ENCODE results near the gene MAGEA4. TPM values are rescaled to one million over a fixed set of nuclear protein-coding genes. Genes with fewer than 3 reads are reported as not detected.

Gene MAGEA4
- total RNA-seq, 4 donors from 2014 or later, result not detected

DNA sequence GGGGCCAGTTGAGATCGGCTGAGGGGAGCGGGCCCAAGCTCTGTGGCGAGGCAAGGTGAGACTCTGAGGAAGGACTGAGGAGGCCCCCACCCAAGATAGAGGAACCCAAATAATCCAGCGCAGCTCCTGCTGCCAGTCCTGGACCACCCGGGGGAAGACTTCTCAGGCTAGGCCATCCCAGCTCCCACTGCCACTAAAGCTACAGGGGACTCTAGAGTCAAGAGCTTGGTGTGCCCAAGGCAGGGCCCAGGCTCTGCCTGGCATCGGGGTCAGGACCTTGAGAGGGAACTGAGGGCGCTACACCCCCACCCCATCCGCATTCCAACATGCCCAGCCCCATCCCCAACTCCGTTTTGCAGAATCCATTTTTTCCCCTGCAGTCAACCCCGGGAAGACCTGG lies 8.6 kb downstream of the MAGEA4 start:
- H3K9me3 ChIP-seq, result no peaks in the 10 kb centered on the region
- intact Hi-C loops (cut with DNase I), result no loop called here
- TF ChIP-seq POLR2AphosphoS5 (IDR thresholded peaks at IDR 0.05), result no peak
- TF ChIP-seq POLR2A (IDR thresholded peaks at IDR 0.05; ENCODE audit: low read depth), result no peak
- TF ChIP-seq, protein P1, sequence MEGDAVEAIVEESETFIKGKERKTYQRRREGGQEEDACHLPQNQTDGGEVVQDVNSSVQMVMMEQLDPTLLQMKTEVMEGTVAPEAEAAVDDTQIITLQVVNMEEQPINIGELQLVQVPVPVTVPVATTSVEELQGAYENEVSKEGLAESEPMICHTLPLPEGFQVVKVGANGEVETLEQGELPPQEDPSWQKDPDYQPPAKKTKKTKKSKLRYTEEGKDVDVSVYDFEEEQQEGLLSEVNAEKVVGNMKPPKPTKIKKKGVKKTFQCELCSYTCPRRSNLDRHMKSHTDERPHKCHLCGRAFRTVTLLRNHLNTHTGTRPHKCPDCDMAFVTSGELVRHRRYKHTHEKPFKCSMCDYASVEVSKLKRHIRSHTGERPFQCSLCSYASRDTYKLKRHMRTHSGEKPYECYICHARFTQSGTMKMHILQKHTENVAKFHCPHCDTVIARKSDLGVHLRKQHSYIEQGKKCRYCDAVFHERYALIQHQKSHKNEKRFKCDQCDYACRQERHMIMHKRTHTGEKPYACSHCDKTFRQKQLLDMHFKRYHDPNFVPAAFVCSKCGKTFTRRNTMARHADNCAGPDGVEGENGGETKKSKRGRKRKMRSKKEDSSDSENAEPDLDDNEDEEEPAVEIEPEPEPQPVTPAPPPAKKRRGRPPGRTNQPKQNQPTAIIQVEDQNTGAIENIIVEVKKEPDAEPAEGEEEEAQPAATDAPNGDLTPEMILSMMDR (IDR thresholded peaks at IDR 0.05), result no peak
- TF ChIP-seq EP300 (IDR thresholded peaks at IDR 0.05), result no peak
- 80% methylated on average over 10 of the region's 10 CpGs for WGBS
- DNase-seq (ENCODE audit: extremely low spot score), result no peak
- H3K4me3 ChIP-seq, result no peak overlapping the region
- no peak overlapping the region for H3K27ac ChIP-seq (replicated peaks in 1 of 4)
- no peaks in the 10 kb centered on the region for H3K36me3 ChIP-seq
- no peaks in the 10 kb centered on the region for H3K4me1 ChIP-seq
- no peaks in the 10 kb centered on the region for H3K27me3 ChIP-seq

DNA sequence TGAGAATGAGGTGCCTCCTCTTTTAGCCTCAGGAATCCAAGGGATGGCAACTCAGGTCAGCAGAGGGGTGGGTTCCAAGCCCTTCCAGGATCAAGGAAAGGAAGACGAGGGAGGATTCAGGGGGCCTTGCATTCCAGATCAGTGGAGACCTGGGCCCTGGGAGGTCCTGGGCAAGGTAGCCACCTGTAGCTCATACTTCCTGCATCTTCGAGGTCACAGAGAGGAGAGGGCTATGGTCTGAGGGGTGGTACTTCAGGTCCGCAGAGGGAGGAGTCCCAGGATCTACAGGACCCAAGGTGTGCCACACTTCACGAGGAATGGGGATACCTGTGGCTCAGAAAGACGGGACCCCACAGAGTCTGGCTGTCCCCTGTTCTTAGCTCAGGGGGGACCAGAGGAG lies 9.2 kb downstream of the MAGEA4 start:
- Histone ChIP-seq H3K27ac (replicated peaks in 1 of 4) (no peak overlapping the region), H3K9me3 (no peaks in the 10 kb centered on the region), H3K4me3 (no peak overlapping the region), H3K27me3 (no peaks in the 10 kb centered on the region), H3K36me3 (no peaks in the 10 kb centered on the region), H3K4me1 (no peaks in the 10 kb centered on the region)
- TF ChIP-seq, protein P1 (IDR thresholded peaks at IDR 0.05), result no peak
- no peak for TF ChIP-seq POLR2A (IDR thresholded peaks at IDR 0.05; ENCODE audit: low read depth)
- no peak for TF ChIP-seq POLR2AphosphoS5 (IDR thresholded peaks at IDR 0.05)
- TF ChIP-seq EP300 (IDR thresholded peaks at IDR 0.05), result no peak
- intact Hi-C loops (cut with DNase I), result no loop called here
- WGBS, result 68% methylated on average over 5 of the region's 5 CpGs
- DNase-seq (ENCODE audit: extremely low spot score), result no peak

DNA sequence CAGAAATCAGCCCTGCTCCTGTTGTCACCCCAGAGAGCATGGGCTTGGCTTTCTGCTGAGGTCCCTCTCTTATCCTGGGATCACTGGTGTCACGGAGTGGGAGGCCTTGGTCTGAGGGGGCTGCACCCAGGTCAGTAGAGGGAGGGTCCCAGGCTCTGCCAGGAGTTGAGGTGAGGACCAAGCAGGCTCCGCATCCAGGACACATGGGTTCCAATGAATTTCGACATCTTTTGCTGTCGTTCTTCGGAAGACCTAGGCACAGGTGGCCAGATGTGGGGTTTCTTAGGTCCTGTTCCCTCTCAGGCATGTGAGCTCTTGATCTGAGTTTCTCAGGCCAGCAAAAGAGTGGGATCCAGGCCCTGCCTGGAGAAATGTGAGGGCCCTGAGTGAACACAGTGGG lies 10.0 kb downstream of the MAGEA4 start:
- Histone ChIP-seq H3K4me3 (no peak overlapping the region), H3K27me3 (no peaks in the 10 kb centered on the region), H3K27ac (replicated peaks in 1 of 4) (no peak overlapping the region), H3K36me3 (no peaks in the 10 kb centered on the region), H3K4me1 (no peaks in the 10 kb centered on the region), H3K9me3 (no peaks in the 10 kb centered on the region)
- no peak for TF ChIP-seq POLR2A (IDR thresholded peaks at IDR 0.05; ENCODE audit: low read depth)
- 92% methylated on average over 2 of the region's 5 CpGs for WGBS
- DNase-seq (ENCODE audit: extremely low spot score), result no peak
- intact Hi-C loops (cut with DNase I), result no loop called here

DNA sequence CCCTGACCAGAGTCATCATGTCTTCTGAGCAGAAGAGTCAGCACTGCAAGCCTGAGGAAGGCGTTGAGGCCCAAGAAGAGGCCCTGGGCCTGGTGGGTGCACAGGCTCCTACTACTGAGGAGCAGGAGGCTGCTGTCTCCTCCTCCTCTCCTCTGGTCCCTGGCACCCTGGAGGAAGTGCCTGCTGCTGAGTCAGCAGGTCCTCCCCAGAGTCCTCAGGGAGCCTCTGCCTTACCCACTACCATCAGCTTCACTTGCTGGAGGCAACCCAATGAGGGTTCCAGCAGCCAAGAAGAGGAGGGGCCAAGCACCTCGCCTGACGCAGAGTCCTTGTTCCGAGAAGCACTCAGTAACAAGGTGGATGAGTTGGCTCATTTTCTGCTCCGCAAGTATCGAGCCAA lies 11.0 kb downstream of the MAGEA4 start:
- Histone ChIP-seq H3K4me1 (no peaks in the 10 kb centered on the region), H3K9me3 (no peaks in the 10 kb centered on the region), H3K36me3 (no peaks in the 10 kb centered on the region), H3K27me3 (no peaks in the 10 kb centered on the region), H3K4me3 (no peak overlapping the region), H3K27ac (replicated peaks in 1 of 4) (no peak overlapping the region)
- TF ChIP-seq EP300 (IDR thresholded peaks at IDR 0.05) (no peak), POLR2A (IDR thresholded peaks at IDR 0.05; ENCODE audit: low read depth) (no peak), POLR2AphosphoS5 (IDR thresholded peaks at IDR 0.05) (no peak)
- TF ChIP-seq, protein P1 (IDR thresholded peaks at IDR 0.05), result no peak
- intact Hi-C loops (cut with DNase I), result no loop called here
- WGBS, result 88% methylated on average over 6 of the region's 6 CpGs
- no peak for DNase-seq (ENCODE audit: extremely low spot score)

DNA sequence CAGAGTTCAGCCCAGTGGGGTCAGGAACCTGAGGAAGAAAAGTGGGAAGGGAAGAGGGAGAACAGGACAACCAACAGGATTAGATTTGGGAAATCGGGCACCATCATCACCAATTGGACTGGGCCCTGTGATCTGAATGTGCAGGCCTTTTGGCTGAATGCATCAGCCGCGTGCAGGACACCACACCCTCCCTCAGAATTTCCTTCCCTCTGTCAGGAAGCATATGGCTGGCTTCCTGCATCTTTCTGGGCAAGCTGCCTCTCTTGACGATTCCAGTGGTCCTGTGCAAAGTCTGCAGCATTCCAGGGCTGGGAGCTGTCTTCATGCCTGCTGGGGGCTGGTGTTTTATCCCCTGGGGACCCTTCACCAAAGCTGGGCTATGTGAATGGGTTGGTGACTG lies 16.4 kb downstream of the MAGEA4 start:
- Histone ChIP-seq H3K36me3 (no peaks in the 10 kb centered on the region), H3K4me1 (no peaks in the 10 kb centered on the region), H3K27me3 (no peaks in the 10 kb centered on the region), H3K27ac (replicated peaks in 1 of 4) (no peak overlapping the region), H3K4me3 (no peak overlapping the region), H3K9me3 (no peaks in the 10 kb centered on the region)
- intact Hi-C loops (cut with DNase I), result no loop called here
- WGBS, result 58% methylated on average over 4 of the region's 4 CpGs
- no peak for TF ChIP-seq POLR2A (IDR thresholded peaks at IDR 0.05; ENCODE audit: low read depth)
- TF ChIP-seq EP300 (IDR thresholded peaks at IDR 0.05), result no peak
- TF ChIP-seq, protein P1 (IDR thresholded peaks at IDR 0.05), result no peak
- TF ChIP-seq POLR2AphosphoS5 (IDR thresholded peaks at IDR 0.05), result no peak
- DNase-seq (ENCODE audit: extremely low spot score), result no peak
